RWPE2 (cell line): ENCODE data around the gene S100Z.
"Not testable (repeated sequence)": the region's sequence is repeated elsewhere in the genome, so short reads cannot be mapped to it uniquely, and the experiment has no call there.

Experiments
- ATAC-seq: fragments of 200-7000 bp; cut with Tn5 transposase; 3 replicates; pipeline ENCODE4 v1.9.1; 2021; ENCODE audit warnings: low read depth
- DNase-seq: peaks from one replicate; pipeline ENCODE4 v3.0.0-alpha.2; 2020; ENCODE audit warnings: low spot score
- H3K27ac ChIP-seq: fragments of 450-650 bp; 2 replicates; pipeline ENCODE4 v1.5.1; 2017; ENCODE audit warnings: mild to moderate bottlenecking; ENCODE audit not compliant: poor library complexity, severe bottlenecking
- H3K27me3 ChIP-seq: fragments of 250-450 bp; sonication (Bioruptor Pico); 2 replicates; pipeline ENCODE4 v1.5.1; 2021; ENCODE audit warnings: mild to moderate bottlenecking, moderate library complexity; ENCODE audit not compliant: insufficient read depth, poor library complexity, severe bottlenecking
- H3K36me3 ChIP-seq: fragments of 250-450 bp; sonication (Bioruptor Pico); 2 replicates; pipeline ENCODE4 v1.5.1; 2020; ENCODE audit warnings: low read depth, mild to moderate bottlenecking, moderate library complexity
- H3K4me1 ChIP-seq: fragments of 250-450 bp; sonication (Bioruptor Pico); 2 replicates; pipeline ENCODE4 v1.5.1; 2021; ENCODE audit warnings: mild to moderate bottlenecking, moderate library complexity; ENCODE audit not compliant: insufficient read depth, poor library complexity, severe bottlenecking
- H3K4me3 ChIP-seq: fragments of 250-450 bp; sonication (Bioruptor Pico); 2 replicates; pipeline ENCODE4 v1.5.1; 2021; ENCODE audit warnings: mild to moderate bottlenecking, moderate library complexity; ENCODE audit not compliant: severe bottlenecking
- H3K9me3 ChIP-seq: fragments of 250-450 bp; sonication (Bioruptor Pico); 2 replicates; pipeline ENCODE4 v1.5.1; 2021; ENCODE audit warnings: mild to moderate bottlenecking, moderate library complexity; ENCODE audit not compliant: severe bottlenecking
- TF ChIP-seq, protein P1 (sequence below): fragments of 450-650 bp; IDR thresholded peaks from one replicate; pipeline ENCODE4 v1.5.1; 2017; ENCODE audit warnings: mild to moderate bottlenecking, moderate library complexity; ENCODE audit not compliant: poor library complexity, severe bottlenecking

The S100Z gene

GRCh38 chr5:76901522-76901921, 51.7 kb downstream of the S100Z start:
- ATAC-seq (no peak), DNase-seq (no peak)
- Histone ChIP-seq H3K36me3 (no peaks in the 10 kb centered on the region), H3K27me3 (peaks cover 3% of the 10 kb centered on the region), H3K4me3 (no peak overlapping the region), H3K9me3 (peaks cover 6% of the 10 kb centered on the region), H3K4me1 (no peaks in the 10 kb centered on the region), H3K27ac (no peak overlapping the region)
- TF ChIP-seq, protein P1, sequence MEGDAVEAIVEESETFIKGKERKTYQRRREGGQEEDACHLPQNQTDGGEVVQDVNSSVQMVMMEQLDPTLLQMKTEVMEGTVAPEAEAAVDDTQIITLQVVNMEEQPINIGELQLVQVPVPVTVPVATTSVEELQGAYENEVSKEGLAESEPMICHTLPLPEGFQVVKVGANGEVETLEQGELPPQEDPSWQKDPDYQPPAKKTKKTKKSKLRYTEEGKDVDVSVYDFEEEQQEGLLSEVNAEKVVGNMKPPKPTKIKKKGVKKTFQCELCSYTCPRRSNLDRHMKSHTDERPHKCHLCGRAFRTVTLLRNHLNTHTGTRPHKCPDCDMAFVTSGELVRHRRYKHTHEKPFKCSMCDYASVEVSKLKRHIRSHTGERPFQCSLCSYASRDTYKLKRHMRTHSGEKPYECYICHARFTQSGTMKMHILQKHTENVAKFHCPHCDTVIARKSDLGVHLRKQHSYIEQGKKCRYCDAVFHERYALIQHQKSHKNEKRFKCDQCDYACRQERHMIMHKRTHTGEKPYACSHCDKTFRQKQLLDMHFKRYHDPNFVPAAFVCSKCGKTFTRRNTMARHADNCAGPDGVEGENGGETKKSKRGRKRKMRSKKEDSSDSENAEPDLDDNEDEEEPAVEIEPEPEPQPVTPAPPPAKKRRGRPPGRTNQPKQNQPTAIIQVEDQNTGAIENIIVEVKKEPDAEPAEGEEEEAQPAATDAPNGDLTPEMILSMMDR: no peak

DNA sequence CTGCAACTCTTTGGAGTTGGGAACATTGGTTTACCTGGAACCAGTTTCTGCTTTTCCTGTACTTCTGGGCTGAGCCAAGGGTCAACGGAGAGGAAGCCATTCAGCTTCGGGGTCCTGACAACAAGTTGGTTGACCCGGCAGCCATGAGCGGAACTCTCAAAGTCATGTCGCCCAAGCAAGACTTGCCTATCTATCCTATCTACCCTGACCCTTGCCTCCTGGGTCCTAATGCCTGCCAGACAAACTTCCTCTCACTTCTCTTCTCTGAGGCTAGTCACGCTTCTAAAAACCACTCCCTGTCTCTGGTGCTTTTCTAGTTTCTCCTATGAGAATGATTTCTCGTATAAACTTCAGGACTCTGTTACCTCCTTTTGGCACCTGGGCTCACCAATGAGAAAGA, 58.4 kb downstream of the S100Z start:
- Histone ChIP-seq H3K36me3 (no peaks in the 10 kb centered on the region), H3K4me1 (no peaks in the 10 kb centered on the region), H3K9me3 (no peaks in the 10 kb centered on the region), H3K4me3 (no peak overlapping the region), H3K27me3 (no peaks in the 10 kb centered on the region), H3K27ac (no peak overlapping the region)
- DNase-seq (no peak), ATAC-seq (no peak)
- TF ChIP-seq, protein P1: no peak

- ATAC-seq, H3K27me3 ChIP-seq: not testable (repeated sequence)
Observed at GRCh38 chr5:76910344-76910933, 60.6 kb downstream of the S100Z start.

GRCh38 chr5:76914671-76915070, 64.9 kb downstream of the S100Z start:
- not testable (repeated sequence) for H3K4me1 ChIP-seq, DNase-seq, H3K4me3 ChIP-seq, H3K9me3 ChIP-seq, ATAC-seq, H3K36me3 ChIP-seq, H3K27me3 ChIP-seq, H3K27ac ChIP-seq

More at GRCh38 chr5:76910344-76910933, 60.6 kb downstream of the S100Z start:
- not testable (repeated sequence) for H3K27ac ChIP-seq, H3K4me1 ChIP-seq, DNase-seq, H3K36me3 ChIP-seq, H3K9me3 ChIP-seq, H3K4me3 ChIP-seq

- no peak for ATAC-seq
- Histone ChIP-seq H3K27me3 (peaks cover 8% of the 10 kb centered on the region), H3K27ac (no peak overlapping the region), H3K4me3 (no peak overlapping the region), H3K4me1 (no peaks in the 10 kb centered on the region), H3K9me3 (no peaks in the 10 kb centered on the region), H3K36me3 (no peaks in the 10 kb centered on the region)
- DNase-seq: no peak
- TF ChIP-seq, protein P1: no peak
Observed at GRCh38 chr5:76918539-76918938, 68.7 kb downstream of the S100Z start.

GRCh38 chr5:76920491-76920890, 70.7 kb downstream of the S100Z start:
- TF ChIP-seq, protein P1: no peak
- Histone ChIP-seq H3K27me3 (peaks cover 8% of the 10 kb centered on the region), H3K9me3 (no peaks in the 10 kb centered on the region), H3K4me1 (no peaks in the 10 kb centered on the region), H3K27ac (no peak overlapping the region), H3K36me3 (no peaks in the 10 kb centered on the region), H3K4me3 (no peak overlapping the region)
- DNase-seq: no peak
- ATAC-seq: no peak
